IPS DF 4.7 (cell line): ENCODE results near the gene CDH15.
"Not testable (repeated sequence)": the region's sequence is repeated elsewhere in the genome, so short reads cannot be mapped to it uniquely, and the experiment has no call there.

Experiments used
- DNase-seq: peaks from one replicate; pipeline ENCODE4 v3.0.0-alpha.2; 2013; ENCODE audit warnings: low spot score; ENCODE audit errors: extremely low read depth

The CDH15 gene

DNA sequence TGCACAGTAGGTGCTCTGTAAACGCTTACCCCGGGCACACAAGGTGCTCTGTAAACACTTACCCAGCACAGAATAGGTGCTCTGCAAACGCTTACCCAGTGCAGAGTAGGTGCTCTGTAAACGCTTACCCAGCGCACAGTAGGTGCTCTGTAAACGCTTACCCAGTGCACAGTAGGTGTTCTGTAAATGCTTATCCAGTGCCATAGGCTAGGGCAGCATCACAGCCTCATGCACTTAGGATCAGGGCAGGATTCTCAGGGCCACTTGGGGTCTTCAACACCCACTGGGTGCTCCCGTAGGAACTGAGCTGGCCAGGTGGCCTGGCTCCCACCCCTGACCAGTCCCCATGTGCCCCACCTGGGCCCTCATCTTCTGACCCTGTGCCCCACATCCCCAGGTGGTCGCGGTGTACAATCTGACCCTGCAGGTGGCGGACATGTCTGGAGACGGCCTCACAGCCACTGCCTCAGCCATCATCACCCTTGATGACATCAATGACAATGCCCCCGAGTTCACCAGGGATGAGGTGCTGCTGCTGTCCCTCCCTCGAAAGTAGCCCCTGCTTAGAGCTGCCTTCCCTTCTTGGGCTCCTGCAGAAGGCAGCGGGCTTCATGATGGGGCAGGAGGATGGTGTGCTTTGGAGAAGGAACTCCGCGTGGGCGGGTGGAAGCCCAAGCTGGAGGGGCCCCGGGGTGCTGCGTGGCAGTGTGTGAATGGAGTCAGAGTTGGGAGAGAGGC is 15.7 kb downstream of the CDH15 start:
- DNase-seq = no peak

DNA sequence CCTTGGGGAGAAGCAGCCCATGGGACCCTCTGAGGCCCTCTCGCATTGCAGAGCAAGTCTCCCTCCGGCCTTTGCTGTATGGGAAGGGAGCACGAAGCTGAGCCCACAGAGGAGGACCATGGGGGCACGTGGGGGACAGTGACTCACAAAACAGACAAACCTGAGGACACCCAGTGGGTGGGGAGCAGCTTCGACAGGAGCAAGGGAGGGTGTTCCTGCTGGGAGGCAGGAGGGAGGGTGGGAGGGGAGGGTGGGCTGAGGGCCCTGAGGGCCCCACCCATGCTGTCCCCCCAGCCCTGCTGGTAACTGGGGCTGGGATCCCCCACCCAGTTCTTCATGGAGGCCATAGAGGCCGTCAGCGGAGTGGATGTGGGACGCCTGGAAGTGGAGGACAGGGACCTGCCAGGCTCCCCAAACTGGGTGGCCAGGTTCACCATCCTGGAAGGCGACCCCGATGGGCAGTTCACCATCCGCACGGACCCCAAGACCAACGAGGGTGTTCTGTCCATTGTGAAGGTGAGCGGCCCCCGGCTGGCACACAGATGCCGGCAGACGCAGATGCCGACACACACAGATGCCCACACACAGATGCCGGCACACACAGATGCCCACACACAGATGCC is 16.3 kb downstream of the CDH15 start:
- no peak for DNase-seq

DNA sequence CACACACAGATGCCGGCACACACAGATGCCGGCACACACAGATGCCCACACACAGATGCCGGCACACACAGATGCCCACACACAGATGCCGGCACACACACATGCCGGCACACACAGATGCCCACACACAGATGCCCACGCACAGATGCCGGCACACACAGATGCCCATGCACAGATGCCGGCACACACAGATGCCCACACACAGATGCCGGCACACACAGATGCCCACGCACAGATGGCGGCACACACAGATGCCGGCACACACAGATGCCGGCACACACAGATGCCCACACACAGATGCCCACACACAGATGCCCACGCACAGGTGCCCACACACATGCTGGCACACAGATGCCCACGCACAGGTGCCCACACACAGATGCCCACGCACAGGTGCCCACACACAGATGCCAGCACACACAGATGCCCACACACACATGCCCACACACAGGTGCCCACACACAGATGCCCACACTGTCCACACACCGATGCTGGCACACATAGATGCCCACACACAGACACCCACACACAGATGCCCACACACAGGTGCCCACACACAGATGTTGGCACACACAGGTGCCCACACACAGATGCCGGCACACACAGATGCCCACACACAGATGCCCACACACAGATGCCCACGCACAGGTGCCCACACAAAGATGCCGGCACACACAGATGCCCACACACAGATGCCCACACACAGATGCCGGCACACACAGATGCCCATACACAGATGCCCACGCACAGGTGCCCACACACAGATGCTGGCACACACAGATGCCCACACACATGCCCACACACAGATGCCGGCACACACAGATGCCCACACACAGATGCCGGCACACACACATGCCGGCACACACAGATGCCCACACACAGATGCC is 17.2 kb downstream of the CDH15 start:
- DNase-seq = not testable (repeated sequence)

DNA sequence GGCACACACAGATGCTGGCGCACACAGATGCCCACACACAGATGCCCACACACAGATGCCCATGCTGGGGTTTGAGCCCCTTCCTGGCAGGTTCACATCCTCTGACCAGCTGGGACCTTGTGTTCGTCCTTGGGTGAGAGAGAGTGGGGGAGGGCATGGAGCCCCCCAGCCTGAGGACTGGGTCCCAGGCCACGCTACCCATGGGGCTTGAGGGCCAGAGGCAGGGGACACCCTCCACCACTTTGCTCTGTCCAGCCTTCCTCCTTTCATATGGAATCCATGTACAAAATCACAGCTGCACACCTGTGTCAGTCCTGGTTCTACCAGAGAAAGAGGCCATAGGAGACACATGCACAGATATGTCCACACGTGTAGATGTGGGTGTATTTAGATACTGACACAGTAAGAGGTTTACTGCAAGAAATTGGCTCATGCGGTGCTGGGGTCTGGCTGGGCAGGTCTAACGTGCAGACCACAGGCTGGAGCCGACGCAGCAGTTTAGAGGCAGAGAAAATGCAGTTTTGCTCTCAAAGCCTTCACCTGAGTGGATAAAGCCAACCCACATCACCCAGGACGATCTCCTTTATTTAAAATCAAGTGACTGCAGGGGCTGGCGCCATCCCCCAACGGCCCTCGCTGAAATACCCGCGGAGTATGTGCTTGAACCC is 17.9 kb downstream of the CDH15 start:
- DNase-seq = no peak

DNA sequence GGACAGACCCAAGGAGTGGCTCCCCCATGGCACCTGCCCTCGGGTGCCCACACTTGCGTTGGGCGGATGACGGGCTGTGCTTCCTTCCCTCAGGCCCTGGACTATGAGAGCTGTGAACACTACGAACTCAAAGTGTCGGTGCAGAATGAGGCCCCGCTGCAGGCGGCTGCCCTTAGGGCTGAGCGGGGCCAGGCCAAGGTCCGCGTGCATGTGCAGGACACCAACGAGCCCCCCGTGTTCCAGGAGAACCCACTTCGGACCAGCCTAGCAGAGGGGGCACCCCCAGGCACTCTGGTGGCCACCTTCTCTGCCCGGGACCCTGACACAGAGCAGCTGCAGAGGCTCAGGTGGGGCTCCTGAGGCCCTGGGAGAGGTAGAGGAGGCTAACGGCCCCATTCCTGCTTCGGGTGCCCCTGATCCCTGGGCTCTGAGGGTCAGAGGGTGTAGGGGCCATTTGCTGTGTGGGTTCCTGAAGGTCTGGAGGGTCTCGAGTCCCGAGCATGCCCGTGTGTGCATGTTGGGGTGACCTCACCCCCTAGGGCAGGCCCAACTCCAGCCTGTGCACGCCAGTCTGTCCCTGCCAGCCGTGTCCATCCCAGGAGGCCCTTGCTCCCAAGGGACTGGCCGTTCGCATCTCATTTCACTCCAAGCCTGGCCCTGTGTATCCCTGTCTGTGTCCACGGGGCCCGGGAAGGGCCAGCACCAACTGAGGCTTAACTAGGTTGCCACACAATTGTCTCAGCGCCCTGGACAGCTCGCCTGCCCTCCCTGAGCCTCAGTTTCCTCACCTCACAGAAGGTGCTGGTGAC is 18.8 kb downstream of the CDH15 start:
- DNase-seq = no peak

DNA sequence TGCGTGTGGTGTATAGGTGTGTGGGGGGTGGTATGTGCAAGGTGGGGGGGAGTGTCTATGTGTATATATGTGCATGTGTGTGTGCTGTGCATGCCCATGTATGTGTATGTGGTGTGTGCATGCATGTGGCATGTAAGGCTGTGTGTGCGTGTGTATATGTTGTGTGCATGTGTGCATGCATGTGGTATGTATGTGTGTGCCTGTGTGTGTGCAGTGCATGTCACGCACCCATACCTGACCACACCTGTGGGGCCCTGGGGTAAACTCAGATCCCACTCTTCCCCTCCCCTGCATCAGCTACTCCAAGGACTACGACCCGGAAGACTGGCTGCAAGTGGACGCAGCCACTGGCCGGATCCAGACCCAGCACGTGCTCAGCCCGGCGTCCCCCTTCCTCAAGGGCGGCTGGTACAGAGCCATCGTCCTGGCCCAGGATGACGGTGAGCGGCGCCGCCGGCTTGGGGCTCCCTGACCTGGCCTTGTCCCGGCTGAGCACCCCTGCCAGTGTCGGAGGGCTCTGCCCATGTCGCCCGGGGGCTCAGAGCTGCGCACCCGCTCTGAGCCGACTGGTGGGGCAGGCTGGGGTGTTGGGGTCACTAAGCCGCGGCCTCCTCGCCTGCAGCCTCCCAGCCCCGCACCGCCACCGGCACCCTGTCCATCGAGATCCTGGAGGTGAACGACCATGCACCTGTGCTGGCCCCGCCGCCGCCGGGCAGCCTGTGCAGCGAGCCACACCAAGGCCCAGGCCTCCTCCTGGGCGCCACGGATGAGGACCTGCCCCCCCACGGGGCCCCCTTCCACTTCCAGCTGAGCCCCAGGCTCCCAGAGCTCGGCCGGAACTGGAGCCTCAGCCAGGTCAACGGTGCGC is 19.7 kb downstream of the CDH15 start:
- DNase-seq = no peak

DNA sequence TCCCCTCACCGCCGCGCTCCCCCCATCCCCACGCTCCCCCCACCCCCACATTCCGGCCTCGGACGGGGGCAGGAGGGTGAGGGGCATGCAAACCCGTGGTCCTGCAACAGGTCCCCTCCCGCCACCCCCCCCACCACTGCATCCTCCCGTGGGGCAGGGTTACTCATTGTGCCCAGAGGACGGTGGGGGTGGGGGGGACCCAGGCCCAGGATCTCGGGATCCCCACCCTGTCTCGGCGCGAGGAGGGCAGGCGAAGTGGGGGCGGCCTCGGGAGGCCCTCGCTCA is 20.3 kb downstream of the CDH15 start:
- no peak for DNase-seq

DNA sequence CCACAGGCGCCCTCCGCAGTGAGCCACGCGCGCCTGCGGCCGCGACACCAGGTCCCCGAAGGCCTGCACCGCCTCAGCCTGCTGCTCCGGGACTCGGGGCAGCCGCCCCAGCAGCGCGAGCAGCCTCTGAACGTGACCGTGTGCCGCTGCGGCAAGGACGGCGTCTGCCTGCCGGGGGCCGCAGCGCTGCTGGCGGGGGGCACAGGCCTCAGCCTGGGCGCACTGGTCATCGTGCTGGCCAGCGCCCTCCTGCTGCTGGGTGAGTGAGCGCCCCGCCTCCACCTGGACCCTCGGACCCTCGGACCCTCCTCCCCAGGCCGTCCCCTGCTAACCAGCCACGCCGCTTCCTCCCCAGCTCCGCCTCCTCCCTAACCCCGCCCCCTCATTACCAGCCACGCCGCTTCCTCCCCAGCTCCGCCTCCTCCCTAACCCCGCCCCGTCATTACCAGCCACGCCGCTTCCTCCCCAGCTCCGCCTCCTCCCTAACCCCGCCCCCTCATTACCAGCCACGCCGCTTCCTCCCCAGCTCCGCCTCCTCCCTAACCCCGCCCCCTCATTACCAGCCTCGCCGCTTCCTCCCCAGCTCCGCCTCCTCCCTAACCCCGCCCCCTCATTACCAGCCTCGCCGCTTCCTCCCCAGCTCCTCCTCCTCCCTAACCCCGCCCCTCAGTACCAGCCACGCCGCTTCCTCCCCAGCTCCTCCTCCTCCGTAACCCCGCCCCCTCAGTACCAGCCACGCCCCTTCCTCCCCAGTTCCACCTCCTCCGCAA is 20.8 kb downstream of the CDH15 start:
- not testable (repeated sequence) for DNase-seq

DNA sequence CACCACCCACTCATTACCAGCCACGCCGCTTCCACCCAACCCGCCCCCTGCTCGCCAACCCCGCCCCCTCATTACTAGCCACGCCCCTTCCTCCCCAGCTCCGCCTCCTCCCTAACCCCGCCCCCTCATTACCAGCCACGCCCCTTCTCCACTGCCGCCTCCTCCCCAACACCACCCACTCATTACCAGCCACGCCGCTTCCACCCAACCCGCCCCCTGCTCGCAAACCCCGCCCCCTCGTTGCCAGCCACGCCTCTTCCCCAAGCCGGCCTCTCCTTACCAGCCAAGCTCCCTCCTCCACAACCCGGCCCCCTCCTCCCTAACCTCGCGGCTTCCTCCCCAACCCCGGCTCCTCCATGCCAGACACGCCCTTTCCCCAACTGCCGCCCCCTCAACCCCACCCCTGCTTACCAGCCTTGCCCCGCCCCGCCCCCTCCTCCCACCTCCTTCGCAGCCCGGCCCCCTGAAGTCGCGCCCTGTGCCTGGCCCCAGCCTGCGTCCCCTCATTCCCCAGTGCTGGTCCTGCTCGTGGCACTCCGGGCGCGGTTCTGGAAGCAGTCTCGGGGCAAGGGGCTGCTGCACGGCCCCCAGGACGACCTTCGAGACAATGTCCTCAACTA is 21.5 kb downstream of the CDH15 start:
- DNase-seq = no peak

DNA sequence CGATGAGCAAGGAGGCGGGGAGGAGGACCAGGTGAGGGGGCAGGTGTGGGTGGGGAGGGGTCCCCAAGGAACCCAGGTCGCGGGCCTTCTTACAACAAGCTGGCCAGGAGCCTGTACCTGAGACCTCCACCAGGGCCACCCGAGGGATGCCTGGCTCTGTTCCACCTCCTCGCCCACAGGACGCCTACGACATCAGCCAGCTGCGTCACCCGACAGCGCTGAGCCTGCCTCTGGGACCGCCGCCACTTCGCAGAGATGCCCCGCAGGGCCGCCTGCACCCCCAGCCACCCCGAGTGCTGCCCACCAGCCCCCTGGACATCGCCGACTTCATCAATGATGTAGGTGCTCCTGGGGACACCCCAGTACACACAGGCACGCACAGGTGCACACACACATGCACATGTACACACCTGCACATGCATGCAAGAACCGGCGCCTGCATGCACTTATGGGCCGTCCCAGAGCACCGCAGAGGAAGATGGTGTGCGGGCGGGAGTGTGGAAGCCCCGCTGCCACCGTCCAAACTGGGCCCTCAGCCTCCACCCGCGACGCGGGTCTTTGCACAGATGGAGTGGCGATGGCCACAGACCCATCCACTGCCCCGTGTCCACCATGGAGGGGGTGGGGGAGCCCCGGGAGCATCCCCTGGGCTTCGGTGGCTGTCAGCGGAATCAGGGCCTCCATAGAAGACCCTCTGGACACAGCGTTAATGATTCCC is 22.2 kb downstream of the CDH15 start:
- no peak for DNase-seq

DNA sequence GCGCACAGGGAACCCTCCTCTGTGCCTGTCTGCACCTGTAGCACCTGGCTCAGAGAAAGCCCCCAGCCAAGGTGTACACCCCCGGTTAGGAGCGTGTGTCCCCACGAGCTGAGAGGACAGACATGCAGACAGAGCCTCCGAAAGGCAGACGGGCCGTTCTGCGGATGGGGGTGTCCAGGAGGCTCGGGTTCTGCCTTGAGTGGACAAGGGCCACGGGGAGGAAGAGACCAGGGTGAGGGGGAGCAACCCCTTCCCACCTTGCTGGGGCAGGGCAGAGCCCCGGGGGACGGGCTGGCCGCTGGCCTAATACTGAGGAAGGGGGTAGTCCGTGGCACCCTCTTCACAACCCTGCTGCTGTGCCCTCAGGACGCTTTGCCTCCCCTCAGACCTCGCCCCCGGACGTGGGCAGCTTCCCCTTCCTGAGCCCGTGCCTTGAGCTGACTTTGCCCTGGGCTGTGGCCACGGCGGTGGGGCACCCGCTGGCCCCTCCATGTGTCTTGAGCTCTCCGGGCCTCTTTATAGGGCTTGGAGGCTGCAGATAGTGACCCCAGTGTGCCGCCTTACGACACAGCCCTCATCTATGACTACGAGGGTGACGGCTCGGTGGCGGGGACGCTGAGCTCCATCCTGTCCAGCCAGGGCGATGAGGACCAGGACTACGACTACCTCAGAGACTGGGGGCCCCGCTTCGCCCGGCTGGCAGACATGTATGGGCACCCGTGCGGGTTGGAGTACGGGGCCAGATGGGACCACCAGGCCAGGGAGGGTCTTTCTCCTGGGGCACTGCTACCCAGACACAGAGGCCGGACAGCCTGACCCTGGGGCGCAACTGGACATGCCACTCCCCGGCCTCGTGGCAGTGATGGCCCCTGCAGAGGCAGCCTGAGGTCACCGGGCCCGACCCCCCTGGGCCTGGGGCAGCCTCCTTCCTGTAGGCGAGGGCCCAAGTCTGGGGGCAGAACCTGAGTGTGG is 23.1 kb downstream of the CDH15 start:
- DNase-seq = no peak

DNA sequence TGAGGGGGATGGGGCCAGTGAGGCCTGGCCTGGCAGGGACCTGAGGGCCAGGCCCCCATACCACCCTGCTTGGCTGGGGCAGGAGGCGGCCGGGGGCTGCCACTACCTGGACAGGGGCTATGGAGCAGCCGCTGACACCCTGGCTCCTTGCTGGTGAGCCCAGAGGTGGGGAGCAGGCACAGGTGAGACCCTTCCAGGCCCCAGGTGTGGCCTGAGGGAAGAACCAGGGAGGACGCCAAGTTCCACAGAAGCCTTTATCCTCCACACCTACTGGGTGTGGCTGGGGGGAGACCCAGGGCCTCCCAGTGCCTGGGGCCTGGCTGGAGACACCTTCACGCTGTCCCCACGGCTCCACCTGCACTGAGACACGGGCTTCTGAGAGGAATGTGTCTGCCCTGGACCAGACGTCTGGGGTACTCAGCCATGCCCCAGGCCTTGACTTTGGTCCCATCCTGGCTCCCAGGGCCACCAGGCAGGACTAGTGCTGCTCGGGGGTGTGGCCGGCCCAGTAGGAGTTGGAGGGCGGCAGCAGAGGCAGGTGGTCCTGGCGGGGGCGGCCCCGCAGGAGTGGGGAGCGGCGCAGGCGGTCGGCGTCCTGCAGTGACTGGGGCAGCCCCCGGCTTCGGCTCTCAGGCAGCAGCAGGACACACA is 24.1 kb downstream of the CDH15 start:
- DNase-seq = no peak

DNA sequence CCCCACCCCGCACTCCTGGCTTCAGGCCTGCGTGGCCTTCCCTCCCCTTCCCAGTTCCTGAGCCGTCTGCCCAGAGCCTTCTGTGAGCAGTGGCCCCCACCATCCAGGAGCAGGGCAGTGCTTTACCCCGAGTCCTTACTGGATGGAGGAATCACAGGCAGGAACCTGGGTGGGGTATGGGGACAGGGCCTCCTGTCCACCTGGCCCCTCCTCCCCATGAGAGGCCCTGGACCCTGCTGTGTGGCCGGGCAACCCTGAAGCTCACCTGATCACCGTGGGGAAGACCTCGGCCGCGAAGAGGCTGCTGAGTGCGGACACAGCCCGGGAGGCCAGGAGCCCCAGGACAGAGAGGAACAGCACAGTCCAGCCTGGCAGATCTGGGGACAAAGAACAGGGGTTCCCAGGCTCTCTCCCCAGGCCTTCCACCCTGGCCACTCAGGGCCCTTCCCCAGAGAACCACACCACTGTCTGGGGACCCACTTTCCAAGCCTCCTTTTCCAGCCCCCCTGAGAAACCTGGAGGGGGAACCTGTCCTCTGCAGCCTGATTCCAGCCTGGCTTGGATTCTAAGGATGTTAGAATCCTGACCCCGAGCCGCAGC is 25.6 kb downstream of the CDH15 start:
- no peak for DNase-seq

DNA sequence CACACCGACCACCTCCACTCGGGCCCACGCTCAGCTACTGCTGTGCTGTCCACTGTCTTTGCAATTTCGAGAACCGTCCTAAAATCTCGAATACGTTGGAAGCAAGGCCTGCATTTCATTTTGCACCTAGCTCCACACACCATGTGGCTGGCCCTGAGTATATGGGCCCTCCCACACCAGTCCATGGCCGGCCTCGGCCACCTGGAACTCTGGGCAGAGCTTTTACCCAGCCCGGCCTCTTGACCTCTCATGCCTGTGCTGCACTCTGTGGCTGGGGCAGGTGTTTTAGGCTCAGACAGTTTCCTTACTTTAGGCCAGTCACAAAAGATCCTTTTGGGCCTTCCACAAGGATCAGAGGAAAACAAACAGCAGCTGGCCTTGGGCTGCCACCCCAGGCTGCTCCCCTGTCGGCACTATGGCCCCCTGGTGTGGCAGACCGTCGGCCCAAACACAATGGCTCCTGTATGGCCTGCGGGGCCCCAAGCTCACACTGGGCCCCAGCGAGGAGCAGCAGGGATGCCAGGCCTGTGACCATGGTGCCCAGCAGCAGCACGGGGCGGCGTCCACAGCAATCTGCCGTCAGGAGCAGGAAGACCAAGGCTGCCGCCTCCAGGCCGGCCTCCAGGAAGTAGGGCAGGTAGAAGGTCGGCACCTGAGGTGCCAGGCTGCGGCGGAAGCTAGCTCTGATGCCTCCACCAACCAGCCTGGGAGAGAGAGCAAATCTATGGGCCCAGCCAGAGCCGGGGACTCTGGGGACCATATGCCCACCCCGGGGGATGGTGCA is 26.3 kb downstream of the CDH15 start:
- no peak for DNase-seq
